Measurements from ENCODE around the gene EIF5A. TPM values are rescaled to one million over a fixed set of nuclear protein-coding genes. Genes with fewer than 3 reads are reported as not detected.

The EIF5A gene
- total and polyA plus RNA-seq, 9 of the 15 experiments (the other 6 are each of a cell fraction or from before 2014, with no cell fraction given) = 22.9 to 1,163 (median 772) TPM

DNA sequence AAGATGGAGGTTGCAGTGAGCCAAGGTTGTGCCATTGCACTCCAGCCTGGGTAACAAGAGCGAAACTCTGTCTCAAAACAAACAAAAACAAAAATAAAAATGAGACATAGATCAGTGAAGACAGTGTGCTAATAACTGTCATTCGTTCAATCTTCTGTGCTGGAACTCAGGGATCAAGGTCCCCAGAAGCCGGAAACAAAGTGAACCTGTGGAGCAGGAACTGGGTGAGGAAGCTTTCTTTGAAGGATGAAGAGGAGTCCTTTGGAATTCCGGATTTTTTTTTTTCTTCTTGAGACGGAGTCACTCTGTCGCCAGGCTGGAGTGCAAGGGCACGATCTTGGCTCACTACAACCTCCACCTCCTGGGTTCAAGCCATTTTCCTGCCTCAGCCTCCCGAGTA, 28.0 kb upstream of the EIF5A start:
- H3K4me2 ChIP-seq (ENCODE audit: insufficient read depth, low read length) = no peak overlapping the region
- ATAC-seq (no peak), DNase-seq (ENCODE audit: extremely low read depth in 1 of 4, low spot score in 3 of 4) (no peak), FAIRE-seq (no peak)
- no peaks in the 10 kb centered on the region for H3K9me3 ChIP-seq (replicated peaks; ENCODE audit: control insufficient read depth, insufficient read depth, low read depth, low read length)
- no peaks in the 10 kb centered on the region for H3K27me3 ChIP-seq (ENCODE audit: control insufficient read depth in 2 of 2, insufficient read depth in 2 of 2, low read length in 2 of 2)
- no TSS peak for BruUV-seq (replicated peaks)
- no peak overlapping the region for H3K4me3 ChIP-seq
- H3K9me1 ChIP-seq (ENCODE audit: control insufficient read depth, insufficient read depth, low read length) = no peaks in the 10 kb centered on the region
- no peaks in the 10 kb centered on the region for H3K36me3 ChIP-seq (ENCODE audit: control insufficient read depth, insufficient read depth, low read length)
- 52% methylated on average over 8 of the region's 8 CpGs for WGBS (ENCODE audit: insufficient coverage, low coverage, missing lambda C conversion rate)
- no peaks in the 10 kb centered on the region; the same call in 2 of the 3 replicates for H3K79me2 ChIP-seq (ENCODE audit: control insufficient read depth, insufficient read depth, low read length)
- TF ChIP-seq LEF1 (IDR thresholded peaks at IDR 0.05) (no peak), BRD9 (IDR thresholded peaks at IDR 0.05; ENCODE audit: low read depth, partially characterized antibody) (no peak), SRSF3 (IDR thresholded peaks at IDR 0.05; ENCODE audit: insufficient read depth, low read length) (no peak), ZNF436 (CRISPR knock-in tag; IDR thresholded peaks at IDR 0.05) (no peak), NR2F6 (CRISPR knock-in tag; IDR thresholded peaks at IDR 0.05) (no peak), SP1 (CRISPR knock-in tag; IDR thresholded peaks at IDR 0.05) (no peak)
- TF ChIP-seq, protein P1, sequence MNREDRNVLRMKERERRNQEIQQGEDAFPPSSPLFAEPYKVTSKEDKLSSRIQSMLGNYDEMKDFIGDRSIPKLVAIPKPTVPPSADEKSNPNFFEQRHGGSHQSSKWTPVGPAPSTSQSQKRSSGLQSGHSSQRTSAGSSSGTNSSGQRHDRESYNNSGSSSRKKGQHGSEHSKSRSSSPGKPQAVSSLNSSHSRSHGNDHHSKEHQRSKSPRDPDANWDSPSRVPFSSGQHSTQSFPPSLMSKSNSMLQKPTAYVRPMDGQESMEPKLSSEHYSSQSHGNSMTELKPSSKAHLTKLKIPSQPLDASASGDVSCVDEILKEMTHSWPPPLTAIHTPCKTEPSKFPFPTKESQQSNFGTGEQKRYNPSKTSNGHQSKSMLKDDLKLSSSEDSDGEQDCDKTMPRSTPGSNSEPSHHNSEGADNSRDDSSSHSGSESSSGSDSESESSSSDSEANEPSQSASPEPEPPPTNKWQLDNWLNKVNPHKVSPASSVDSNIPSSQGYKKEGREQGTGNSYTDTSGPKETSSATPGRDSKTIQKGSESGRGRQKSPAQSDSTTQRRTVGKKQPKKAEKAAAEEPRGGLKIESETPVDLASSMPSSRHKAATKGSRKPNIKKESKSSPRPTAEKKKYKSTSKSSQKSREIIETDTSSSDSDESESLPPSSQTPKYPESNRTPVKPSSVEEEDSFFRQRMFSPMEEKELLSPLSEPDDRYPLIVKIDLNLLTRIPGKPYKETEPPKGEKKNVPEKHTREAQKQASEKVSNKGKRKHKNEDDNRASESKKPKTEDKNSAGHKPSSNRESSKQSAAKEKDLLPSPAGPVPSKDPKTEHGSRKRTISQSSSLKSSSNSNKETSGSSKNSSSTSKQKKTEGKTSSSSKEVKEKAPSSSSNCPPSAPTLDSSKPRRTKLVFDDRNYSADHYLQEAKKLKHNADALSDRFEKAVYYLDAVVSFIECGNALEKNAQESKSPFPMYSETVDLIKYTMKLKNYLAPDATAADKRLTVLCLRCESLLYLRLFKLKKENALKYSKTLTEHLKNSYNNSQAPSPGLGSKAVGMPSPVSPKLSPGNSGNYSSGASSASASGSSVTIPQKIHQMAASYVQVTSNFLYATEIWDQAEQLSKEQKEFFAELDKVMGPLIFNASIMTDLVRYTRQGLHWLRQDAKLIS (CRISPR knock-in tag; IDR thresholded peaks at IDR 0.05) = no peak
- intact Hi-C loops (cut with micrococcal nuclease) (no loop called here), in situ Hi-C loops (cut with MboI) (no loop called here)
- POLR2A ChIA-PET = interaction anchor here (0.8 to 0.9 kb wide), 2 partner anchors 45 to 58 kb away, joined by 3 to 4 read pairs; partner anchors contain the start of gene DVL2
- H2AFZ ChIP-seq (ENCODE audit: low read depth, low read length) = no peak overlapping the region
- peaks cover 15 to 40% of the 10 kb centered on the region in 2 experiments; a peak in 4 of 5 replicates for H3K4me1 ChIP-seq (replicated peaks in 1 of 2; ENCODE audit: control insufficient read depth in 2 of 2, insufficient read depth in 2 of 2, low read length in 2 of 2)
- H3K9ac ChIP-seq (ENCODE audit: insufficient read depth in 1 of 2, low read depth in 2 of 2, low read length in 2 of 2) = no peak overlapping the region
- H4K20me1 ChIP-seq (replicated peaks; ENCODE audit: control insufficient read depth, insufficient read depth, low read length) = no peaks in the 10 kb centered on the region; the same call in 1 of the 2 replicates
- CTCF ChIA-PET (ENCODE audit: low intra/inter-chr PET ratio) = interaction anchor here (1.0 to 2.3 kb wide), 2 partner anchors 17 to 35 kb away, joined by 3 to 19 read pairs; no protein-coding TSS in a partner anchor
- H3K27ac ChIP-seq (ENCODE audit: extremely low read depth, low read depth, low read length) = no peak overlapping the region
